Keratinocyte (primary cell): ENCODE results near the gene ZSCAN26. TPM values are rescaled to one million over a fixed set of nuclear protein-coding genes. Genes with fewer than 3 reads are reported as not detected.
A peak's percentile ranks its signal among the peaks of the same experiment; 100 is the strongest.

Source experiments
- DNase-seq: peaks from one replicate; pipeline ENCODE4 v3.0.0-alpha.2; 2011; ENCODE audit warnings: low read depth, missing footprints, low spot score
- FAIRE-seq: peaks from 2 replicates; lab custom pipeline; 2011; peaks lifted over from hg19 to GRCh38; lab: Jason Lieb, UNC
- H2AFZ ChIP-seq: 2 replicates; pipeline ENCODE4 v1.6.0; 2012; ENCODE audit warnings: low read length, control low read depth, inconsistent platforms; ENCODE audit not compliant: control insufficient read depth
- H3K27ac ChIP-seq: 2 replicates; pipeline ENCODE4 v1.5.1; 2011; ENCODE audit warnings: low read length; ENCODE audit not compliant: control insufficient read depth, insufficient read depth
- H3K27me3 ChIP-seq: 3 replicates; pipeline ENCODE4 v1.6.0; 2011; ENCODE audit warnings: low read length; ENCODE audit not compliant: control insufficient read depth, insufficient read depth; ENCODE audit errors: extremely low read depth
- H3K36me3 ChIP-seq, 2 experiments: 2 replicates in 1 of 2; 3 replicates in 1 of 2; pipeline ENCODE4 v1.5.1; 2011; ENCODE audit warnings: low read length in 2 of 2, mild to moderate bottlenecking in 1 of 2; ENCODE audit not compliant: control insufficient read depth in 2 of 2, insufficient read depth in 2 of 2; ENCODE audit errors: extremely low read depth in 1 of 2
- H3K4me1 ChIP-seq: 3 replicates; pipeline ENCODE4 v1.5.1; 2011; ENCODE audit warnings: low read length; ENCODE audit not compliant: control insufficient read depth, insufficient read depth; ENCODE audit errors: extremely low read depth
- H3K4me2 ChIP-seq: 3 replicates; pipeline ENCODE4 v1.6.0; 2011; ENCODE audit warnings: low read depth, low read length; ENCODE audit not compliant: control insufficient read depth, insufficient read depth; ENCODE audit errors: extremely low read depth
- H3K4me3 ChIP-seq, 3 experiments: fragments of 200-600 bp in 1 of 3; sonication (generic) in 1 of 3; 2 replicates in 2 of 3; 3 replicates in 1 of 3; pipeline ENCODE4 v1.5.1; 2011 to 2016; ENCODE audit warnings: low read length in 3 of 3, mild to moderate bottlenecking in 3 of 3, control low read depth in 2 of 3, inconsistent platforms in 1 of 3, low read depth in 1 of 3, mixed read lengths in 1 of 3, mixed run types in 1 of 3, moderate library complexity in 1 of 3; ENCODE audit not compliant: control insufficient read depth in 2 of 3, insufficient read depth in 2 of 3; ENCODE audit errors: extremely low read depth in 1 of 3
- H3K79me2 ChIP-seq: 2 replicates; pipeline ENCODE4 v1.6.0; 2012; ENCODE audit warnings: low read length; ENCODE audit not compliant: control insufficient read depth, insufficient read depth
- H3K9ac ChIP-seq: 3 replicates; pipeline ENCODE4 v1.6.0; 2011; ENCODE audit warnings: low read length; ENCODE audit not compliant: control insufficient read depth, insufficient read depth; ENCODE audit errors: extremely low read depth
- H3K9me1 ChIP-seq: 3 replicates; pipeline ENCODE4 v1.6.0; 2011; ENCODE audit warnings: low read length; ENCODE audit not compliant: control insufficient read depth, insufficient read depth; ENCODE audit errors: extremely low read depth
- H3K9me3 ChIP-seq: 2 replicates; pipeline ENCODE4 v1.5.1; 2012; ENCODE audit warnings: low read depth, low read length; ENCODE audit not compliant: control insufficient read depth
- H4K20me1 ChIP-seq: 3 replicates; pipeline ENCODE4 v1.6.0; 2011; ENCODE audit warnings: low read length; ENCODE audit not compliant: control insufficient read depth, insufficient read depth; ENCODE audit errors: extremely low read depth
- CTCF ChIP-seq, 3 experiments: IDR thresholded peaks in 1 of 3; conservative IDR thresholded peaks in 1 of 3; optimal IDR thresholded peaks in 1 of 3; 2 replicates in 2 of 3; 3 replicates in 1 of 3; pipeline versions ENCODE3 to v1.5.1; 2011; ENCODE audit warnings: low read length in 3 of 3, mild to moderate bottlenecking in 3 of 3, moderate library complexity in 2 of 3, control low read depth in 1 of 3, inconsistent platforms in 1 of 3; ENCODE audit not compliant: insufficient read depth in 2 of 3; ENCODE audit errors: extremely low read depth in 1 of 3
- EZH2 ChIP-seq: IDR thresholded peaks from one replicate; pipeline ENCODE4 v1.6.1; 2012; ENCODE audit warnings: inconsistent platforms, mild to moderate bottlenecking, low read length, moderate library complexity
- dilution Hi-C: fragments of 300-500 bp; cut with MboI; formaldehyde crosslinking; loops from one replicate; pipeline ENCODE4 v1.7.0; 2020; ENCODE audit warnings: low sequenced_read_pairs; ENCODE audit not compliant: extremely low pct_ligation_motif_present
- polyA plus RNA-seq, 5 experiments: library from polyadenylated mRNA; depleted of rRNA in 3 of 5; stranded (reverse) in 3 of 5; stranded (forward) in 1 of 5; unstranded in 1 of 5; fragments of >200 nt; gene quantifications; 1 replicate in 1 of 5; 2 replicates in 3 of 5; 3 replicates in 1 of 5; pipeline versions ENCODE4 v1.2.1 to v1.2.3, GENCODE V29; 2011 to 2012; ENCODE audit warnings: missing spikeins in 2 of 5, low read depth in 1 of 5, low replicate concordance in 1 of 5

Gene ZSCAN26
- polyA plus RNA-seq, 1 donor (not counting 4 experiments of a cell fraction or from before 2014, with no cell fraction given): 9.8 TPM

GRCh38 chr6:28277746-28278145, 10.8 kb downstream of the ZSCAN26 start:
- Histone ChIP-seq H3K79me2 (no peaks in the 10 kb centered on the region), H3K4me2 (no peak overlapping the region), H4K20me1 (no peaks in the 10 kb centered on the region), H3K4me1 (peaks cover 6% of the 10 kb centered on the region), H3K9ac (no peak overlapping the region), H3K27me3 (no peaks in the 10 kb centered on the region), H3K9me1 (no peaks in the 10 kb centered on the region), H2AFZ (no peak overlapping the region), H3K9me3 (no peaks in the 10 kb centered on the region), H3K4me3 (no peak overlapping the region), H3K36me3 (peaks cover 5 to 10% of the 10 kb centered on the region in 2 experiments), H3K27ac (no peak overlapping the region)
- TF ChIP-seq CTCF (optimal IDR thresholded peaks at IDR 0.05 in 1 of 3, IDR thresholded peaks at IDR 0.05 in 1 of 3, conservative IDR thresholded peaks at IDR 0.05 in 1 of 3; ENCODE audit: extremely low read depth in 1 of 3, insufficient read depth in 2 of 3, low read length in 3 of 3) (no peak), EZH2 (no peak)
- dilution Hi-C loops: no loop called here
- FAIRE-seq (no peak), DNase-seq (no peak)

DNA sequence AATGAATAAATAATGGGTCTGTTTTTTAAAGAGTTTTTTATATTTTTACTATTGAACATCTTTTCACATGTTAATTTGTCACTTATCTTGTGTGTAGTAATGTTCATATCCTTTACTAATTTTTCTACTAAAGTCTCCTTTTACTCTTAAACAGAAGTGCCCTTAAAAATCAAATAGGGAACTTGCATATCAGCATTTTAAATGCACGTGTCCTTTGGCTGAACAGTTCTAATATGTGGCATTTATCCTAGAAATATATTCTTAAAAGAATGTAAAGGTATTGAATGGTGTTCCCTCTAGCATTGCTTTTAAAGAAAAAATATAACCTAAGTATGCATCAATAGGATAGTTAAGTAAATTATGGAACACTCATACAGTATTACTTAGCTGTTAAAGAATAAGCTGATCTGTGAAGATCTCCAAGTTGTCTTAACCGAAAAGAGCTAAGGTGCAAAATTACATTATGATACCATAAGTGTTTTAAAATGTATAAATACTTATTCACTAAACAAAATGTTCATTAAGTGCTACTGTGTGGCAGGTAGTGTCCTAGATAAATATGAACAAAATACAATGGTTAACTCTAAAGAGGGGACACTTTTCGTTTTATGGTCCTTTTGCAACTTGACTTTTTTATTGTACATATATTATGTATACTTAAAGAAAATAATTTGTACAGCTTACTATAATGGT, 13.8 kb downstream of the ZSCAN26 start:
- Histone ChIP-seq H3K27me3 (no peaks in the 10 kb centered on the region), H3K9me1 (no peaks in the 10 kb centered on the region), H3K9me3 (no peaks in the 10 kb centered on the region), H3K4me3 (peak overlapping the region; percentile 66 to 86 (median 85)), H2AFZ (peak overlapping the region; percentile 80), H3K4me1 (peaks cover 6% of the 10 kb centered on the region), H3K79me2 (peaks cover 2% of the 10 kb centered on the region), H3K27ac (no peak overlapping the region), H3K9ac (peak overlapping the region; percentile 79), H3K36me3 (peaks cover 1 to 10% of the 10 kb centered on the region in 2 experiments), H4K20me1 (no peaks in the 10 kb centered on the region), H3K4me2 (peak overlapping the region; percentile 94)
- no peak for DNase-seq
- no peak for FAIRE-seq
- TF ChIP-seq CTCF (optimal IDR thresholded peaks at IDR 0.05 in 1 of 3, IDR thresholded peaks at IDR 0.05 in 1 of 3, conservative IDR thresholded peaks at IDR 0.05 in 1 of 3; ENCODE audit: extremely low read depth in 1 of 3, insufficient read depth in 2 of 3, low read length in 3 of 3): no peak
- TF ChIP-seq EZH2: no peak
- dilution Hi-C loops: no loop called here
